ENCODE results near the gene RB1.
"Not testable (repeated sequence)": the region's sequence is repeated elsewhere in the genome, so short reads cannot be mapped to it uniquely, and the experiment has no call there.

The RB1 gene

GRCh38 chr13:48320399-48320790 lies 16.8 kb downstream of the RB1 start:
- Histone ChIP-seq H3K4me3 (ENCODE audit: low read length) (no peak overlapping the region), H3K36me3 (ENCODE audit: insufficient read depth, low read depth, low read length) (no peaks in the 10 kb centered on the region), H3K27ac (ENCODE audit: low read length) (no peak overlapping the region), H3K9ac (ENCODE audit: low read depth, low read length) (no peak overlapping the region), H3K9me3 (ENCODE audit: insufficient read depth, low read depth, low read length) (peaks cover 7% of the 10 kb centered on the region; the same call in 1 of the 2 replicates), H3K27me3 (ENCODE audit: insufficient read depth, low read length) (no peaks in the 10 kb centered on the region), H3K4me1 (ENCODE audit: insufficient read depth, low read length) (peaks cover under 1% of the 10 kb centered on the region; the same call in 1 of the 2 replicates)

GRCh38 chr13:48320891-48321510 lies 17.4 kb downstream of the RB1 start:
- peaks cover 7% of the 10 kb centered on the region; the same call in 1 of the 2 replicates for H3K9me3 ChIP-seq (ENCODE audit: insufficient read depth, low read depth, low read length)
- H3K4me1 ChIP-seq (ENCODE audit: insufficient read depth, low read length), result peaks cover 6% of the 10 kb centered on the region
- no peak overlapping the region for H3K4me3 ChIP-seq (ENCODE audit: low read length)
- H3K9ac ChIP-seq (ENCODE audit: low read depth, low read length), result no peak overlapping the region
- H3K36me3 ChIP-seq (ENCODE audit: insufficient read depth, low read depth, low read length), result no peaks in the 10 kb centered on the region
- no peak overlapping the region for H3K27ac ChIP-seq (ENCODE audit: low read length)
- H3K27me3 ChIP-seq (ENCODE audit: insufficient read depth, low read length), result no peaks in the 10 kb centered on the region

GRCh38 chr13:48322294-48322693 lies 18.7 kb downstream of the RB1 start:
- no peak overlapping the region for H3K27ac ChIP-seq (ENCODE audit: low read length)
- H3K36me3 ChIP-seq (ENCODE audit: insufficient read depth, low read depth, low read length), result no peaks in the 10 kb centered on the region
- peaks cover 6% of the 10 kb centered on the region for H3K4me1 ChIP-seq (ENCODE audit: insufficient read depth, low read length)
- no peak overlapping the region for H3K9ac ChIP-seq (ENCODE audit: low read depth, low read length)
- H3K27me3 ChIP-seq (ENCODE audit: insufficient read depth, low read length), result no peaks in the 10 kb centered on the region
- H3K4me3 ChIP-seq (ENCODE audit: low read length), result no peak overlapping the region
- peaks cover 7% of the 10 kb centered on the region; the same call in 1 of the 2 replicates for H3K9me3 ChIP-seq (ENCODE audit: insufficient read depth, low read depth, low read length)

GRCh38 chr13:48333976-48334375 lies 30.4 kb downstream of the RB1 start:
- Histone ChIP-seq H3K4me1 (ENCODE audit: insufficient read depth, low read length) (no peaks in the 10 kb centered on the region), H3K4me3 (ENCODE audit: low read length) (no peak overlapping the region), H3K9me3 (ENCODE audit: insufficient read depth, low read depth, low read length) (0 out of 2 replicates have a peak, but pooled peaks cover 3% of the 10 kb centered on the region), H3K9ac (ENCODE audit: low read depth, low read length) (no peak overlapping the region), H3K36me3 (ENCODE audit: insufficient read depth, low read depth, low read length) (no peaks in the 10 kb centered on the region), H3K27ac (ENCODE audit: low read length) (no peak overlapping the region), H3K27me3 (ENCODE audit: insufficient read depth, low read length) (no peaks in the 10 kb centered on the region)

GRCh38 chr13:48334534-48335127 lies 31.1 kb downstream of the RB1 start:
- no peak overlapping the region for H3K9ac ChIP-seq (ENCODE audit: low read depth, low read length)
- no peaks in the 10 kb centered on the region for H3K36me3 ChIP-seq (ENCODE audit: insufficient read depth, low read depth, low read length)
- no peak overlapping the region for H3K27ac ChIP-seq (ENCODE audit: low read length)

GRCh38 chr13:48339198-48339597 lies 35.6 kb downstream of the RB1 start:
- peaks cover 17% of the 10 kb centered on the region; the same call in 1 of the 2 replicates for H3K9me3 ChIP-seq (ENCODE audit: insufficient read depth, low read depth, low read length)
- not testable (repeated sequence) for H3K27ac ChIP-seq (ENCODE audit: low read length); H3K4me1 ChIP-seq (ENCODE audit: insufficient read depth, low read length); H3K4me3 ChIP-seq (ENCODE audit: low read length); H3K27me3 ChIP-seq (ENCODE audit: insufficient read depth, low read length); H3K36me3 ChIP-seq (ENCODE audit: insufficient read depth, low read depth, low read length); H3K9ac ChIP-seq (ENCODE audit: low read depth, low read length)

More at GRCh38 chr13:48334534-48335127, 31.1 kb downstream of the RB1 start:
- H3K9me3 ChIP-seq (ENCODE audit: insufficient read depth, low read depth, low read length), result peaks cover 9% of the 10 kb centered on the region; the same call in 1 of the 2 replicates
- no peaks in the 10 kb centered on the region for H3K27me3 ChIP-seq (ENCODE audit: insufficient read depth, low read length)
- H3K4me3 ChIP-seq (ENCODE audit: low read length), result no peak overlapping the region
- H3K4me1 ChIP-seq (ENCODE audit: insufficient read depth, low read length), result no peaks in the 10 kb centered on the region

- Histone ChIP-seq H3K27me3 (ENCODE audit: insufficient read depth, low read length) (no peaks in the 10 kb centered on the region), H3K9me3 (ENCODE audit: insufficient read depth, low read depth, low read length) (peaks cover 12% of the 10 kb centered on the region; the same call in 1 of the 2 replicates), H3K9ac (ENCODE audit: low read depth, low read length) (no peak overlapping the region), H3K4me1 (ENCODE audit: insufficient read depth, low read length) (no peaks in the 10 kb centered on the region), H3K4me3 (ENCODE audit: low read length) (no peak overlapping the region), H3K27ac (ENCODE audit: low read length) (no peak overlapping the region), H3K36me3 (ENCODE audit: insufficient read depth, low read depth, low read length) (peaks cover 4% of the 10 kb centered on the region; the same call in 1 of the 2 replicates)
Measured at GRCh38 chr13:48344264-48344663, 40.7 kb downstream of the RB1 start.

- H3K36me3 ChIP-seq (ENCODE audit: insufficient read depth, low read depth, low read length), result peaks cover 10% of the 10 kb centered on the region; the same call in 1 of the 2 replicates
- H3K27me3 ChIP-seq (ENCODE audit: insufficient read depth, low read length), result no peaks in the 10 kb centered on the region
Measured at GRCh38 chr13:48346583-48346982, 43.0 kb downstream of the RB1 start.

GRCh38 chr13:48349525-48349924 lies 46.0 kb downstream of the RB1 start:
- H3K9ac ChIP-seq (ENCODE audit: low read depth, low read length), result no peak overlapping the region
- no peak overlapping the region for H3K27ac ChIP-seq (ENCODE audit: low read length)
- no peaks in the 10 kb centered on the region for H3K4me1 ChIP-seq (ENCODE audit: insufficient read depth, low read length)
- H3K9me3 ChIP-seq (ENCODE audit: insufficient read depth, low read depth, low read length), result peaks cover 13% of the 10 kb centered on the region
- no peaks in the 10 kb centered on the region for H3K27me3 ChIP-seq (ENCODE audit: insufficient read depth, low read length)
- no peak overlapping the region for H3K4me3 ChIP-seq (ENCODE audit: low read length)
- H3K36me3 ChIP-seq (ENCODE audit: insufficient read depth, low read depth, low read length), result peaks cover 19% of the 10 kb centered on the region; the same call in 1 of the 2 replicates

More at GRCh38 chr13:48346583-48346982, 43.0 kb downstream of the RB1 start:
- Histone ChIP-seq H3K9ac (ENCODE audit: low read depth, low read length) (no peak overlapping the region), H3K4me1 (ENCODE audit: insufficient read depth, low read length) (no peaks in the 10 kb centered on the region), H3K9me3 (ENCODE audit: insufficient read depth, low read depth, low read length) (no peaks in the 10 kb centered on the region), H3K4me3 (ENCODE audit: low read length) (no peak overlapping the region), H3K27ac (ENCODE audit: low read length) (no peak overlapping the region)

GRCh38 chr13:48353590-48353989 lies 50.0 kb downstream of the RB1 start:
- Histone ChIP-seq H3K27me3 (ENCODE audit: insufficient read depth, low read length) (no peaks in the 10 kb centered on the region), H3K4me3 (ENCODE audit: low read length) (no peak overlapping the region), H3K4me1 (ENCODE audit: insufficient read depth, low read length) (no peaks in the 10 kb centered on the region), H3K27ac (ENCODE audit: low read length) (no peak overlapping the region), H3K9ac (ENCODE audit: low read depth, low read length) (no peak overlapping the region), H3K36me3 (ENCODE audit: insufficient read depth, low read depth, low read length) (peaks cover 19% of the 10 kb centered on the region; the same call in 1 of the 2 replicates), H3K9me3 (ENCODE audit: insufficient read depth, low read depth, low read length) (peaks cover 17% of the 10 kb centered on the region)

GRCh38 chr13:48355524-48355923 lies 52.0 kb downstream of the RB1 start:
- H3K9me3 ChIP-seq (ENCODE audit: insufficient read depth, low read depth, low read length), result peaks cover 17% of the 10 kb centered on the region
- H3K36me3 ChIP-seq (ENCODE audit: insufficient read depth, low read depth, low read length), result peaks cover 13% of the 10 kb centered on the region; the same call in 1 of the 2 replicates
- H3K4me3 ChIP-seq (ENCODE audit: low read length); H3K27me3 ChIP-seq (ENCODE audit: insufficient read depth, low read length); H3K4me1 ChIP-seq (ENCODE audit: insufficient read depth, low read length); H3K9ac ChIP-seq (ENCODE audit: low read depth, low read length); H3K27ac ChIP-seq (ENCODE audit: low read length): not testable (repeated sequence)

GRCh38 chr13:48356750-48357149 lies 53.2 kb downstream of the RB1 start:
- H3K4me1 ChIP-seq (ENCODE audit: insufficient read depth, low read length), result no peaks in the 10 kb centered on the region
- H3K27ac ChIP-seq (ENCODE audit: low read length), result no peak overlapping the region
- H3K9ac ChIP-seq (ENCODE audit: low read depth, low read length), result no peak overlapping the region
- H3K36me3 ChIP-seq (ENCODE audit: insufficient read depth, low read depth, low read length), result peaks cover 9% of the 10 kb centered on the region; the same call in 1 of the 2 replicates
- no peak overlapping the region for H3K4me3 ChIP-seq (ENCODE audit: low read length)
- no peaks in the 10 kb centered on the region for H3K27me3 ChIP-seq (ENCODE audit: insufficient read depth, low read length)
- H3K9me3 ChIP-seq (ENCODE audit: insufficient read depth, low read depth, low read length), result peaks cover 17% of the 10 kb centered on the region

All from iPS-20b (cell line).